Measurements from ENCODE around the gene NTRK3. TPM values are rescaled to one million over a fixed set of nuclear protein-coding genes. Genes with fewer than 3 reads are reported as not detected.

The NTRK3 gene
- total RNA-seq, 8 experiments from 2014 or later = 1.2 to 41.6 (median 10.7) TPM

DNA sequence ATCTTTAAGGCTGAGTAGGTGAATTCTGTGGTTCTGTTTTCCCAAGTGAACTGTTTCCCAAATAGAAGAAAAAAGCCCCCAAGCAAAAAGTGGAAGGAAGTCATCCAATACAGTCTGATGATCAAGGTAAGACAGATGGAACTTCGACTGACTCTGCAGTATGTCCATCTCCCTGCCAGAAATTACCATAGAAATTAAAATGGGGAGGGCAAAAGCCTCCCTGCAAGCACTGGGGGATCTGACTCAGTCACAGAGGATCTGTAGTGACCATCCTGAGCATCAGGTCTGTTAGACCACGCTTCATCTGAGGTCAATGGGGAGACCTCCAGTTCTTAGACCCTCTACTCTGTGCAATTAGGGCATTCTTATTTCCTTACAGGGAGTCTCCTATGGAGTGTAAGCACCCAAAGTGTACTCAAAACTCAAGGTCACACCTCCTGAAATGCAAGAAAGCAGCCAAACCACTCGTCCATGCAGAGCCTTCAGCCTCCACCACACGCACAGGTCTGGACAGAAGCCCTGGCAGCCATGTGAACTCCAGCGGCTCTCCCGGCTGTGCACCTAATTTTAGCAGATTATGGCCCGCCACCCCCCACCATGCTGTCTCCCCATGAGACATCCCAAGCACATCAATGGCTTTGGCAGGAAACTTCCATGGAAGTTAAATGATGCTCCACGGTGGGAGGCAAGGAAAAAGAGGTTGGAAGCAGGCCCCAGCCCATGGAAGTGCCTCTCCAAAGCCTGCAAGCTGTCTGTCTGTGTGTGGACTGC, 348.7 kb downstream of the NTRK3 start:
- Histone ChIP-seq H3K4me3 (no peak overlapping the region), H3K4me1 (replicated peaks in 1 of 2) (no peaks in the 10 kb centered on the region), H3K27ac (no peak overlapping the region)
- no peak for ATAC-seq (replicated peaks in 6 of 8)
- in situ Hi-C loops (cut with MboI; ENCODE audit: low pct_unique_long_range_greater_than_20kb in 2 of 9, low sequenced_read_pairs in 9 of 9, unreplicated experiment in 9 of 9) = no loop called here
- 0 to 100% (median 56%) methylated on average over 1 to 8 of the region's 8 CpGs; no CpG with 5 or more reads in 4 of the 10 experiments for WGBS, 10 experiments

DNA sequence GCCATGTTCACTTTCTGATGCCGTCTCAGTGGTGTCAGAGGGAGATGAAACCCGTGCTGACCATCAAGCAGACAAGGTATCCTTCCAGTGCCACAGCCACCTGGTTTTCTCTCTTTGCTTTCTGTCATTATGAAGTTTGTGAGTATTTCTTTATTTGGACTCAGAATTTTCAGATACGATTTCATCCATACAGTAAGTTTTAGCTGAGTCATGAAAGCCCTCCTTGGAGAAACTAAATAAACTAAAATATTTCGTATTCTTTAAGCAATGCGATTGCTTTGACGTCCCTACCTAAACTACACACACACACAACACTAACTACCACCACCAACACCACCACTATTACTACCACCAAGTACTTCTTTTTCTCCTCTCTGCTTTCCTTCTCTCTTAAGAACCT, 350.1 kb downstream of the NTRK3 start:
- Histone ChIP-seq H3K4me1 (replicated peaks in 1 of 2) (no peaks in the 10 kb centered on the region), H3K27ac (no peak overlapping the region), H3K4me3 (no peak overlapping the region)
- in situ Hi-C loops (cut with MboI; ENCODE audit: low pct_unique_long_range_greater_than_20kb in 2 of 9, low sequenced_read_pairs in 9 of 9, unreplicated experiment in 9 of 9) = no loop called here
- WGBS, 10 experiments = 30 to 90% (median 64%) methylated on average over 1 to 6 of the region's 6 CpGs; no CpG with 5 or more reads in 1 of the 10 experiments
- ATAC-seq (replicated peaks in 6 of 8) = no peak

DNA sequence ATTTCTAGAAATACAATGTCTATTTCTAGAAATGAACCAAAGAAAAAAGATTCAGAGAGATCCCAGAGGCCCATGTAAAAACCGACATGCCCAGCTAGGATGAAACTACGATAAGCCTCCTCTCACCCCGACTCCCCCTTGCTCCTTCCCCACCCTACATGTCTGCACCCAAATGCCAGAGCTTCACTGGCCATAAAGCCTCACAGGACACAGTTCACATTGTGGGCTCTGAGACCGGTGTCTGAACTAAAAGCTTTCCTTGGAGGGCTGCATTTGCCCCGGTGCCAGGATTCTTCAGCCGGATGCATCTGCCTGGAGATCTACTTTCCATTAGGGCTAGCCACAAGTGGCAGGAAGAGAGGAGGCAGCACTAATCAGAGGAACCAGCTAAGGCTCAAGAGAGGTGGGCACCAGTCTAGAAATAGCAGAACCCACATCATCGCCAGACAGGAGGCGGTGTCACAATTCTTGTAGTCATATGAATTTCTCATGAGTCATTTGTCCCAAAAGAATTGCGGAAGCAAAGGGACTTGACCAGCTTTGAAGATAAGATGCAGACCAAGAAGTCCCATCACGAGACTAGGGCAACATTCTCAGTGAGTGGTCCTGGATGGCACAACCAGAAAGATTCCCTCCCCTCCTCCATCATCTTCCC, 353.6 kb downstream of the NTRK3 start:
- WGBS, 10 experiments = 29 to 100% (median 73%) methylated on average over 1 to 5 of the region's 10 CpGs; no CpG with 5 or more reads in 1 of the 10 experiments
- Histone ChIP-seq H3K27ac (no peak overlapping the region), H3K4me3 (no peak overlapping the region), H3K4me1 (replicated peaks in 1 of 2) (no peaks in the 10 kb centered on the region)
- ATAC-seq (replicated peaks in 6 of 8) = no peak
- in situ Hi-C loops (cut with MboI; ENCODE audit: low pct_unique_long_range_greater_than_20kb in 2 of 9, low sequenced_read_pairs in 9 of 9, unreplicated experiment in 9 of 9) = no loop called here

DNA sequence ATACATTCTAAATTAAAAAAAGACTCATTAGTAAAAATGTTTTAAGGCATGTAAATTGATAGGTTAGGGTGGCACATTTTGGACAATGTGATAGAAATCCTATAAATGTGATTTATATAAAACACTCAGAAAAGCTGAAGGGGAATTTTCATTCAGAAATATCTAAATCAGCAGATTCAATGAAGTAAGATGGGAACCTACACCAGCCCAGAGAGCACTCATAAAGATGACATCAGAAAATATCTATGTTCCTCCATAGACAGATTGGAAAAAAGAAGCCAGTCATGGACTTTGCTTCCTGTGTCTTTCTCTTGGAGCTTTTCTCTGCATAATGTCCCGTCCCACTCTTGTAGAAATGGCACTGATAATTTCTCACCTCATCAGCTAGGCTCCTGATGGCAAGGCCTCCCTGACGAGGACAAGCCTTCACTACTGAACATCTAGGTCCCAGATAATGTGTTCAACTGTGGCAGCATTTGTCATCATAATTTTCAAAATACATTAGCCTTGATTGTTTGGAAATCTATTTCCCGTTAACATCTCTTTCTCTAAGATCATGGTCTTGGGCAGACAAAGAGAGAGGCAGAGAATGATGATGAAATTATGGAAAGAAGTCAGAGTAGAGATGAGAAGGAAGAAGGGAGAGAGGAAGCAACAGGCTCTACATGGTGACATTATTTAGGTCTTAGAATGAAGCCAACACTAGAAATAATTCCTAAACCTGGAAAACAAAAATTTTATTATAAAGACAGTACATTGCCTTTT, 354.4 kb downstream of the NTRK3 start:
- WGBS, 10 experiments = 0 to 84% (median 54%) methylated on average over 1 to 3 of the region's 3 CpGs; no CpG with 5 or more reads in 2 of the 10 experiments
- in situ Hi-C loops (cut with MboI; ENCODE audit: low pct_unique_long_range_greater_than_20kb in 2 of 9, low sequenced_read_pairs in 9 of 9, unreplicated experiment in 9 of 9) = no loop called here
- ATAC-seq (replicated peaks in 6 of 8) = no peak

DNA sequence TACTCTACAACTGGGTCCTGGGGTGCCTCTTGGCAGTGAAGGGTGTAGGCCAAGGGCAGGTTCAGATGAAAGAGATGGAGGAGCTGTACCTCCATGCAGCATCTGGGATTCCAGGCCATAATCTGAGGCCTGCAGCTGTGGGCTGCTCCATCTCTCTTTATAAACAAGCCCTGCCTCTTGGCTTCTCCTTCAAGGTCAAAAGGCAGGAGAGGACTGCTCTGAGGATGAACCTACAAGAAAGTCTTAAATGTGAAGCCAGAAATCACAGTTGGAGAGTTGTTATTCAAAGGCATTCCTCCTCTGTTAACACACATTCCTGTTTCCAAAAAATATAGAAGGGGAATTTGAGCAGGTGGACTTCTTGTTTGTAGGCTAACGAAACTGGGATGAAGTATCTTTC, 355.5 kb downstream of the NTRK3 start:
- no peak for ATAC-seq (replicated peaks in 6 of 8)
- H3K4me1 ChIP-seq (replicated peaks in 1 of 2) = no peaks in the 10 kb centered on the region
- H3K27ac ChIP-seq = no peak overlapping the region
- WGBS, 10 experiments = 33 to 100% (median 80%) methylated on average over 1 of the region's 1 CpG; no CpG with 5 or more reads in 5 of the 10 experiments
- H3K4me3 ChIP-seq = no peak overlapping the region
- in situ Hi-C loops (cut with MboI; ENCODE audit: low pct_unique_long_range_greater_than_20kb in 2 of 9, low sequenced_read_pairs in 9 of 9, unreplicated experiment in 9 of 9) = no loop called here

More for the DNA sequence above, 354.4 kb downstream of the NTRK3 start:
- Histone ChIP-seq H3K4me1 (replicated peaks in 1 of 2) (no peaks in the 10 kb centered on the region), H3K4me3 (no peak overlapping the region), H3K27ac (no peak overlapping the region)

DNA sequence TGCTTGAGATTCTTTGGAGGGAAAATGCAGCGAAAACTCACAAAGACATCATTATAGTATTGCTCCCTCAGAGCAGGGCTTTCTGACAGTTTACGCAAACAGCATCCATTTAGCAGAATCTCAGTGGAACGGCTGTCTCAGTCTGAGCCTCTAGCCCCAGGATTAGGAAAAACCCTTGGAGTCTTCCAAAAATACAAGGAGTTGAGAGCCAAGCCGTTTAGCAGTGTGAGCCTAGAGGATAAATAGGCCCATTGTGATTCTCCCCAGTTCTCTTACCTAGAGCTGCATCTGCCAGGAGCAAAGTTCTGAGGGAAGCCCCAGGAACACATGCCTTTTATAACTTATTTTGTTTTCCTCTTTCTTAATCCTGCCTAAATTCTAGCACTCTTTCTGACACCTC, 359.6 kb downstream of the NTRK3 start:
- WGBS, 10 experiments = 40 to 100% (median 70%) methylated on average over 1 to 4 of the region's 4 CpGs
- in situ Hi-C loops (cut with MboI; ENCODE audit: low pct_unique_long_range_greater_than_20kb in 2 of 9, low sequenced_read_pairs in 9 of 9, unreplicated experiment in 9 of 9) = no loop called here
- H3K27ac ChIP-seq = no peak overlapping the region
- H3K4me1 ChIP-seq (replicated peaks in 1 of 2) = no peaks in the 10 kb centered on the region
- no peak for ATAC-seq (replicated peaks in 6 of 8)
- H3K4me3 ChIP-seq = no peak overlapping the region

DNA sequence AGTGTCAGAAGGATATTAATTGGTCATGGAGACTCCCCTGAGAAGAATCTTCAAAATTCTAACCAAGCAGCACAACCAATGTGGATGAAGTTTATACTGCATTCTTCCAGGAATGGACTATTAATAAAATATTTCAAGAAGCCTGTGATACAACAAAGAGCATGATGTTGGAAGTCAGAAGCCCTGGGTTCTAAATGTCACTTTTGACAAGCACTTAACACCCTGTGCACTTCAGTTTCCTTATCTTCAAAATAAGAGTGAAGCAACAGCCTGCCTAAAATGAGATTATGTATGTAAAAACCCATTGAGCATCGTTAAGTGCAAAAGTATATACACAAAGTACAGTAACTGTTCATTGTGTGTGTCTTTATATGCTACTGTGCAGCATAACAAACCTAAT, 369.4 kb downstream of the NTRK3 start:
- no peak for ATAC-seq (replicated peaks in 6 of 8)
- H3K27ac ChIP-seq = no peak overlapping the region
- in situ Hi-C loops (cut with MboI; ENCODE audit: low pct_unique_long_range_greater_than_20kb in 2 of 9, low sequenced_read_pairs in 9 of 9, unreplicated experiment in 9 of 9) = no loop called here
- no peaks in the 10 kb centered on the region for H3K4me1 ChIP-seq (replicated peaks in 1 of 2)
- WGBS, 10 experiments = 0 to 78% (median 25%) methylated on average over 1 of the region's 1 CpG; no CpG with 5 or more reads in 5 of the 10 experiments
- H3K4me3 ChIP-seq = no peak overlapping the region

DNA sequence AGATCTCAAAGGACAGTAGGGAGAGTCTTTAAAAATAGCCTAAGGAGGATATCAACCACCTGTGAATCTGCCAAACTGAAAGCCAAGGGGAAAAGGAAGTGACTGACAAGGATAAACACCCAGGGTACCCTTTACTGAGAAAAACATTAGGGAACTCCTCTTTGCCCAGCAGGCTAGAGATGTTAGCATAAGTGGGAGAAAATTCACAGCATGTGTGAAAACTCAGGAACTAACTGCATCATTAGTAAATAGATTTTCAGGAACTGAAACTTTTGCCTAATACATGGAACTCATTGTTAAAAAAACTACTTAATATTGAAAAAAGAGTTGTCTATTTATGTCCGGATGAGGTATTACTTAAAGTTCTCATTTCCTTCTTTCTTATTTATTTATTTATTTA, 375.5 kb downstream of the NTRK3 start:
- Histone ChIP-seq H3K27ac (no peak overlapping the region), H3K4me1 (replicated peaks in 1 of 2) (no peaks in the 10 kb centered on the region), H3K4me3 (no peak overlapping the region)
- WGBS, 10 experiments = 20 to 100% (median 82%) methylated on average over 1 of the region's 1 CpG; no CpG with 5 or more reads in 4 of the 10 experiments
- no peak for ATAC-seq (replicated peaks in 6 of 8)
- in situ Hi-C loops (cut with MboI; ENCODE audit: low pct_unique_long_range_greater_than_20kb in 2 of 9, low sequenced_read_pairs in 9 of 9, unreplicated experiment in 9 of 9) = no loop called here

DNA sequence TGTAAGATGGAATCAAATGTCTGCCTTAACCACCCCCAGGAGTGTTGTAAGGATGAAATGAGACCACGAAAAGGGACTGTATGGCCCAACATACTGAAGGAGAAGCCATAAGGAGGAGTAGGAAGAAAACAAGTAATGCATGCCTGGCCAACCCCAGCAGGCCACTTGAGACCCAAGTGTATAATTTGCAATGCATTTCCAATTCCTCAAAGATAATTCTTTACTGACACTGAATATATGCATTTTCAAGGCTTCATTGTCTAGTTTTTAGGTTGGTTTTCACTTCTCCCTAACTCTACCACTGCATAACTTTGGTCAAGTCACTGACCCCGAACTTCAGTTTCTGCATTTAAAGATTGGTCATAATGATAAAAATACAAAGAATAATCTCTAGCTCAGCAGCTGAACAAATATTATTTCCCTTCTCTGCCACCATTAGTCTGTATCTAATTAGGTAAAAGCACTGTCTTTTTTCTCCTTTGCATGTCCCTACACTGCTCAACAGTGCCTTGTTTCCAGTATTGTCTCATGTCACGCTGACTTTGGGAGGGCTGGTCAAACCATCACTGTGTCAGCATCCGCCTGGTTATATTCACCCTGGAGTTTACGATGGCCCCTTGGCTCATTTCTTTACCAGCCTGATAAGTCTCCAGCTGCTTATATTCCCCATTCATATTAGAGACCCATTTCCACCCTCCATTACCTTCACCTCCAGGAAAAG, 378.6 kb downstream of the NTRK3 start:
- Histone ChIP-seq H3K4me3 (no peak overlapping the region), H3K4me1 (replicated peaks in 1 of 2) (peaks cover 12 to 13% of the 10 kb centered on the region in 2 donors), H3K27ac (no peak overlapping the region)
- ATAC-seq (replicated peaks in 6 of 8) = peak in 3 of 8 experiments; percentile 59 to 64 (median 62)
- 17 to 100% (median 75%) methylated on average over 1 to 5 of the region's 5 CpGs for WGBS, 10 experiments
- in situ Hi-C loops (cut with MboI; ENCODE audit: low pct_unique_long_range_greater_than_20kb in 2 of 9, low sequenced_read_pairs in 9 of 9, unreplicated experiment in 9 of 9) = no loop called here

DNA sequence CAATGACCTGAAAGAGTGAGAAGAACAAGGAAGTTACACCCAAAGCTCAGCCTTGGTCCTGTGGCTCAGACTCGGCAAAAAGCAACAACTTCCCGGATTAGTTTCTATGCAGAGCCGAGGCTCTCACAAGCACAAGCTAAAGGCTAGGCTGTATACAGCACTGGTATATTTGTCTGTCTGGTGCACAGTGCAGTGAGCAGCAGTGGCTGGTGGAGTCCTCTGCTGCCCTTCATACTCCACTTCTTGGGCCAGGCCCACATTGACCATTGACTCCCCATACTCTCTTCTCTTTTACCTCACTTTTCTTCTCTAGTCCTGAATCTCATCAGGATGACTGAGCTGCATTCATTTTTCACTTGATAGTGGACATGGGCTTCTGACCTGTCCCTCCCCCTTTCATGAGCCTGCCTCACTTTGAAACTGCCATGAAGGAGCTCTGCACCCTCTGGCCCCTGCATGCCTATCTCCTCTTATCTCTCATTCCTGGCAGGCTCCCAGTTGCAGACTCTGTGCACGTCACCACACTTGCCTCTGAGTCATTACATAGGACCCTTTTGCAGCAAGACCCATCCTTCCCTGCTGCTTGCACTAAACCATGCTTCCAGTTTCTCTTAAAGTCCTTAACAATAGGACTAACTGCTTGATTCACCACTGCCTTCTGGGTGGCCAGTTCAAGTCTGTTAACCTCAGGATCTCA, 379.3 kb downstream of the NTRK3 start:
- 60 to 100% (median 81%) methylated on average over 1 to 4 of the region's 4 CpGs; no CpG with 5 or more reads in 4 of the 10 experiments for WGBS, 10 experiments
- no peak overlapping the region for H3K4me3 ChIP-seq
- no peak overlapping the region for H3K27ac ChIP-seq
- in situ Hi-C loops (cut with MboI; ENCODE audit: low pct_unique_long_range_greater_than_20kb in 2 of 9, low sequenced_read_pairs in 9 of 9, unreplicated experiment in 9 of 9) = no loop called here
- ATAC-seq (replicated peaks in 6 of 8) = peak in 3 of 8 experiments; percentile 7 to 64 (median 46)
- H3K4me1 ChIP-seq (replicated peaks in 1 of 2) = peaks cover 12 to 13% of the 10 kb centered on the region in 2 donors

DNA sequence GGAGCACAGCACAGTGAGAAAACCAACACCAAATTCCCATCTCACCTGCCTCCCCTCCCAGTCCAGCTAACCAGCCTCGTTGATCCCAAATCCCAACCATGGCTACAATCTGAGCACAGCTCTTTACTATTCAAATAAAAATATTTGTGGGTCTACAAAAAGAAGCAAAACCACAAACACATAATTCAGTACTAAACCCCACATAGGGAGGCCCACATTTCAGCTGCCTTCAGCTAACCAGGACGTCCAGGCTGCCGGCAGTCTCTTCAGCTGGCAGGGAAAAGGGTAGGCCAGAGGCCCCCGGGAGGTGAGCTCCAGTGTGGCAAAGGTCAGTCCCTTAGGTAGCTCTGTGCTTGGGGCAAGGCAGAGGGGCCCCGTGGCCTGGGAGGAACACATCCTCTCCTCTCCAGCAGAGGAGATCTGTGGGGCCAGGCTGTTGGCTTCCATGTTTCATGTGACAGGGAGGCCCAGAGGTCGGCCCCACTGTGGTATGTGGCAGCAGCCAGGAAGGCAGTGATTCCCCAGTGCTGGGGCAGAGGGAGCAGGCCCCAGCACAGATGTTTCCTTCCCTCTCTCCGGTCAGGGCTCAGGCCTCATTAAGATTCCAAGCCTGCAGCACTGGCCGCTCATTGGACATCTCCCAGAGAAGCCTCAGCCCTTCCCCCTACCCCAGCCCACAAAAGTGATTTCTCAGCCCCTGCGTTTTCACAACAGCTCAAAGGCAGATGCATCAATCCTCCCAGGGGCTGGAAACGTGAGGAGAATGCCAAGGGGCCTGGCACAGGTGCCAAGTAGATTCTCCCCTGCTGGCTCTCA, 381.4 kb downstream of the NTRK3 start:
- in situ Hi-C loops (cut with MboI; ENCODE audit: low pct_unique_long_range_greater_than_20kb in 2 of 9, low sequenced_read_pairs in 9 of 9, unreplicated experiment in 9 of 9) = no loop called here
- WGBS, 10 experiments = 0 to 50% (median 30%) methylated on average over 1 to 4 of the region's 10 CpGs; no CpG with 5 or more reads in 2 of the 10 experiments
- ATAC-seq (replicated peaks in 6 of 8) = peak; percentile 9 to 99 (median 98)
- Histone ChIP-seq H3K4me3 (no peak overlapping the region), H3K4me1 (replicated peaks in 1 of 2) (peaks cover 12 to 13% of the 10 kb centered on the region in 2 donors), H3K27ac (peak overlapping the region; percentile 24 to 45)
